Loucy (cell line): ENCODE data around the gene SLC39A13.

ENCODE experiments used
- H2AFZ ChIP-seq: fragments of 200-600 bp; sonication (generic); 2 replicates; pipeline ENCODE4 v1.6.0; 2016; ENCODE audit warnings: antibody characterized with exemption, mild to moderate bottlenecking, low read length, moderate library complexity
- H3F3A ChIP-seq: fragments of 200-600 bp; 2 replicates; pipeline ENCODE4 v1.6.0; 2016; ENCODE audit warnings: antibody characterized with exemption, low read depth, mild to moderate bottlenecking
- H3K27me3 ChIP-seq: fragments of 200-600 bp; sonication (generic); 2 replicates; pipeline ENCODE4 v1.6.1; 2014; ENCODE audit warnings: low read length, mild to moderate bottlenecking; ENCODE audit not compliant: insufficient read depth, poor library complexity, severe bottlenecking
- H3K36me3 ChIP-seq: fragments of 200-600 bp; sonication (generic); 2 replicates; pipeline ENCODE4 v1.6.1; 2016; ENCODE audit warnings: low read length; ENCODE audit not compliant: insufficient read depth
- H3K4me1 ChIP-seq: fragments of 200-600 bp; sonication (generic); 2 replicates; pipeline ENCODE4 v1.5.1; 2014; ENCODE audit warnings: low read length, mild to moderate bottlenecking; ENCODE audit not compliant: insufficient read depth, poor library complexity, severe bottlenecking
- H3K4me2 ChIP-seq: fragments of 200-600 bp; sonication (generic); 2 replicates; pipeline ENCODE4 v1.6.0; 2014; ENCODE audit warnings: antibody characterized with exemption, low read length, low read depth, mild to moderate bottlenecking; ENCODE audit not compliant: poor library complexity, severe bottlenecking
- H3K4me3 ChIP-seq: fragments of 200-600 bp; sonication (generic); 2 replicates; pipeline ENCODE4 v1.5.1; 2014; ENCODE audit warnings: low read length, mild to moderate bottlenecking, mixed read lengths; ENCODE audit not compliant: poor library complexity, severe bottlenecking
- H3K79me2 ChIP-seq: fragments of 200-600 bp; sonication (generic); 2 replicates; pipeline ENCODE4 v1.6.1; 2014; ENCODE audit warnings: low read length; ENCODE audit not compliant: insufficient read depth
- H3K9ac ChIP-seq: fragments of 200-600 bp; sonication (generic); 2 replicates; pipeline ENCODE4 v1.6.0; 2014; ENCODE audit warnings: mild to moderate bottlenecking, low read depth, low read length, moderate library complexity; ENCODE audit not compliant: poor library complexity, severe bottlenecking
- H3K9me2 ChIP-seq: fragments of 200-600 bp; sonication (generic); replicated peaks from 2 replicates; pipeline ENCODE4 v1.6.1; 2016; ENCODE audit warnings: low read depth, low read length, mixed read lengths
- H3K9me3 ChIP-seq: fragments of 200-600 bp; sonication (generic); 2 replicates; pipeline ENCODE4 v1.6.1; 2014; ENCODE audit warnings: mild to moderate bottlenecking, antibody characterized with exemption, low read length, low read depth; ENCODE audit not compliant: insufficient read depth
- H4K20me1 ChIP-seq: fragments of 200-600 bp; sonication (generic); 2 replicates; pipeline ENCODE4 v1.6.0; 2014; ENCODE audit warnings: antibody characterized with exemption, low read length, mild to moderate bottlenecking; ENCODE audit not compliant: insufficient read depth, poor library complexity, severe bottlenecking
- EZH2phosphoT487 ChIP-seq: fragments of 200-600 bp; IDR thresholded peaks from 2 replicates; pipeline ENCODE4 v1.6.1; 2018; ENCODE audit warnings: antibody characterized with exemption, mild to moderate bottlenecking, moderate library complexity, borderline replicate concordance
- TF ChIP-seq, protein P1 (sequence below): fragments of 200-600 bp; sonication (generic); conservative IDR thresholded peaks from 2 replicates; pipeline ENCODE4 v1.5.1; 2014; ENCODE audit warnings: mild to moderate bottlenecking, antibody characterized with exemption, low read length

The SLC39A13 gene

DNA sequence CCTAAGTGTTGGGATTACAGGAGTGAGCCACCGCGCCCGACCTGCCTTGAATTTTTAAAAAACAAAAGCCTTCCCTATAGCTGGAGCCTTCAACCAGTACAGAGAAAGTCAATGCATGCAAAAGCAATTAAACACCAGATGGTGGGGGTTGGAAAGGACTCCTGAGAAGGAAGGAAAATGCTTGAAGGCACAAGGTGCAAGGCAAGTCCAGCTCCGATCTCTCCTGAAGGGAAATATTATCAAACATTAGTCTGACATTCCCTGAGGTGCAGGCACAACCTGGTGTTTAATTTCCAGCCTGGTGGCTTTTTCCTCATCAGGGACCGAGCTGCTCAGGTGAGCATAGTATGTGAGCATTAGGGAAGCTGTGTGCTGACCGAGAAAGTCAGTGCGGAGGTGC is 53.5 kb downstream of the SLC39A13 start:
- H3K4me3 ChIP-seq, result no peak overlapping the region
- no peaks in the 10 kb centered on the region for H3F3A ChIP-seq
- no peaks in the 10 kb centered on the region for H3K4me1 ChIP-seq
- H3K4me2 ChIP-seq, result no peak overlapping the region
- H3K27me3 ChIP-seq, result no peaks in the 10 kb centered on the region
- H3K79me2 ChIP-seq, result peaks cover 15% of the 10 kb centered on the region; the same call in 1 of the 2 replicates
- H2AFZ ChIP-seq, result no peak overlapping the region
- H3K9me2 ChIP-seq, result no peaks in the 10 kb centered on the region
- H3K9me3 ChIP-seq, result no peaks in the 10 kb centered on the region
- H3K9ac ChIP-seq, result no peak overlapping the region
- TF ChIP-seq, protein P1, sequence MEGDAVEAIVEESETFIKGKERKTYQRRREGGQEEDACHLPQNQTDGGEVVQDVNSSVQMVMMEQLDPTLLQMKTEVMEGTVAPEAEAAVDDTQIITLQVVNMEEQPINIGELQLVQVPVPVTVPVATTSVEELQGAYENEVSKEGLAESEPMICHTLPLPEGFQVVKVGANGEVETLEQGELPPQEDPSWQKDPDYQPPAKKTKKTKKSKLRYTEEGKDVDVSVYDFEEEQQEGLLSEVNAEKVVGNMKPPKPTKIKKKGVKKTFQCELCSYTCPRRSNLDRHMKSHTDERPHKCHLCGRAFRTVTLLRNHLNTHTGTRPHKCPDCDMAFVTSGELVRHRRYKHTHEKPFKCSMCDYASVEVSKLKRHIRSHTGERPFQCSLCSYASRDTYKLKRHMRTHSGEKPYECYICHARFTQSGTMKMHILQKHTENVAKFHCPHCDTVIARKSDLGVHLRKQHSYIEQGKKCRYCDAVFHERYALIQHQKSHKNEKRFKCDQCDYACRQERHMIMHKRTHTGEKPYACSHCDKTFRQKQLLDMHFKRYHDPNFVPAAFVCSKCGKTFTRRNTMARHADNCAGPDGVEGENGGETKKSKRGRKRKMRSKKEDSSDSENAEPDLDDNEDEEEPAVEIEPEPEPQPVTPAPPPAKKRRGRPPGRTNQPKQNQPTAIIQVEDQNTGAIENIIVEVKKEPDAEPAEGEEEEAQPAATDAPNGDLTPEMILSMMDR, result no peak
- TF ChIP-seq EZH2phosphoT487, result no peak
- peaks cover 36% of the 10 kb centered on the region; the same call in 1 of the 2 replicates for H3K36me3 ChIP-seq
- no peaks in the 10 kb centered on the region for H4K20me1 ChIP-seq

DNA sequence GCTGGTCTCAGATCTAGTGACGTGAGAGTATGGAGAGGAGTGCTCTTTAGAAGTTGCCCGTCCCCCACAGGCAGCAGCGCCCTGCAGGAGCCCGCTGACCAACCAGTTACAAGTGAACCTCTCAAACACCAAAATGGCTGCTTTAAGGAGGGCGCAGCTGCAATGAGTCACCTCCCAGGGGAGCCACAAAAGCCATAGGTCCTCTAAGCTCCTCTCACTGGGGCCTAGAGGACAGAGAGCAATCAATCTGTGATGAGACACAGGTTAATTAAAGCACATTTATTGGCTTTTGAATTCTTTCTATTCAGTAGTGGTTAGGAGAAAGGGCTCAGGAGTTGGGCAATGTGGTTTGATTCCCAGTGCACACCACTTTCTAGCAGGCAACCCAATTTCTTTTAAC is 56.1 kb downstream of the SLC39A13 start:
- no peaks in the 10 kb centered on the region for H3K27me3 ChIP-seq
- H3K9me2 ChIP-seq, result no peaks in the 10 kb centered on the region
- no peak overlapping the region for H3K4me3 ChIP-seq
- H3K4me1 ChIP-seq, result no peaks in the 10 kb centered on the region
- peaks cover 56% of the 10 kb centered on the region; the same call in 1 of the 2 replicates for H3K36me3 ChIP-seq
- no peak for TF ChIP-seq EZH2phosphoT487
- TF ChIP-seq, protein P1, result no peak
- no peak overlapping the region for H3K4me2 ChIP-seq
- peaks cover 15% of the 10 kb centered on the region; the same call in 1 of the 2 replicates for H3K79me2 ChIP-seq
- H3K9ac ChIP-seq, result no peak overlapping the region
- no peaks in the 10 kb centered on the region for H3K9me3 ChIP-seq
- no peaks in the 10 kb centered on the region for H3F3A ChIP-seq
- no peak overlapping the region for H2AFZ ChIP-seq
- H4K20me1 ChIP-seq, result no peaks in the 10 kb centered on the region
